Vagina (tissue), 2 donors: ENCODE measurements around the gene CPNE1.

Experiments used
- POLR2A ChIP-seq, 2 donors: fragments of 450-650 bp; IDR thresholded peaks; one replicate each; pipeline ENCODE4 v1.6.1; 2017; ENCODE audit warnings: antibody characterized with exemption in 2 of 2, mild to moderate bottlenecking in 2 of 2, moderate library complexity in 2 of 2
- TF ChIP-seq, protein P1 (sequence below), 3 experiments: fragments of 450-650 bp in 2 of 3; fragments of 200-600 bp in 1 of 3; sonication (generic) in 1 of 3; IDR thresholded peaks; one replicate each; pipeline ENCODE4 v1.5.1; 2017 to 2019; ENCODE audit warnings: antibody characterized with exemption in 3 of 3, mild to moderate bottlenecking in 2 of 3, moderate library complexity in 2 of 3

DNA sequence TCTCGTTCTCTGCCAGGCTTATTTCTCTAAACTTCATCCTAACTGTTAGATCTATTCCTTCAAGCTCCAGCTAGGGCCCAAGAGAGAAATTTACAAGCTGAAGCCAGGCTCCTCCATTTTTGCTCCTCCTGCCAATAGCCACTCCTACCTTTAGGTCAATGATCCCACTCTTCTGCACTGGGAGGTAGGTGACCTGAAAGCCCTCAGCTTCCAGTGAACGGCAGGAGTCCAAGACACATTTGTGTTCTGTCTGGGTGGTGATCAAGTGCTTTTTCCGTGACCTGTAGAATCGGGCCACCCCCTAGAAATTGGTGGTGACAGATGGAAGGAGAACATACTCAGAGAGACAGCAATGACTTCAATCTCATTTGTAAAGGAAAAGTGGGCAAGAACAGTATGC is 25.6 kb upstream of the CPNE1 start:
- TF ChIP-seq, protein P1, sequence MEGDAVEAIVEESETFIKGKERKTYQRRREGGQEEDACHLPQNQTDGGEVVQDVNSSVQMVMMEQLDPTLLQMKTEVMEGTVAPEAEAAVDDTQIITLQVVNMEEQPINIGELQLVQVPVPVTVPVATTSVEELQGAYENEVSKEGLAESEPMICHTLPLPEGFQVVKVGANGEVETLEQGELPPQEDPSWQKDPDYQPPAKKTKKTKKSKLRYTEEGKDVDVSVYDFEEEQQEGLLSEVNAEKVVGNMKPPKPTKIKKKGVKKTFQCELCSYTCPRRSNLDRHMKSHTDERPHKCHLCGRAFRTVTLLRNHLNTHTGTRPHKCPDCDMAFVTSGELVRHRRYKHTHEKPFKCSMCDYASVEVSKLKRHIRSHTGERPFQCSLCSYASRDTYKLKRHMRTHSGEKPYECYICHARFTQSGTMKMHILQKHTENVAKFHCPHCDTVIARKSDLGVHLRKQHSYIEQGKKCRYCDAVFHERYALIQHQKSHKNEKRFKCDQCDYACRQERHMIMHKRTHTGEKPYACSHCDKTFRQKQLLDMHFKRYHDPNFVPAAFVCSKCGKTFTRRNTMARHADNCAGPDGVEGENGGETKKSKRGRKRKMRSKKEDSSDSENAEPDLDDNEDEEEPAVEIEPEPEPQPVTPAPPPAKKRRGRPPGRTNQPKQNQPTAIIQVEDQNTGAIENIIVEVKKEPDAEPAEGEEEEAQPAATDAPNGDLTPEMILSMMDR (IDR thresholded peaks at IDR 0.05): no peak
- no peak for TF ChIP-seq POLR2A (IDR thresholded peaks at IDR 0.05)
